ENCODE measurements around the gene SPRY1.

DNA sequence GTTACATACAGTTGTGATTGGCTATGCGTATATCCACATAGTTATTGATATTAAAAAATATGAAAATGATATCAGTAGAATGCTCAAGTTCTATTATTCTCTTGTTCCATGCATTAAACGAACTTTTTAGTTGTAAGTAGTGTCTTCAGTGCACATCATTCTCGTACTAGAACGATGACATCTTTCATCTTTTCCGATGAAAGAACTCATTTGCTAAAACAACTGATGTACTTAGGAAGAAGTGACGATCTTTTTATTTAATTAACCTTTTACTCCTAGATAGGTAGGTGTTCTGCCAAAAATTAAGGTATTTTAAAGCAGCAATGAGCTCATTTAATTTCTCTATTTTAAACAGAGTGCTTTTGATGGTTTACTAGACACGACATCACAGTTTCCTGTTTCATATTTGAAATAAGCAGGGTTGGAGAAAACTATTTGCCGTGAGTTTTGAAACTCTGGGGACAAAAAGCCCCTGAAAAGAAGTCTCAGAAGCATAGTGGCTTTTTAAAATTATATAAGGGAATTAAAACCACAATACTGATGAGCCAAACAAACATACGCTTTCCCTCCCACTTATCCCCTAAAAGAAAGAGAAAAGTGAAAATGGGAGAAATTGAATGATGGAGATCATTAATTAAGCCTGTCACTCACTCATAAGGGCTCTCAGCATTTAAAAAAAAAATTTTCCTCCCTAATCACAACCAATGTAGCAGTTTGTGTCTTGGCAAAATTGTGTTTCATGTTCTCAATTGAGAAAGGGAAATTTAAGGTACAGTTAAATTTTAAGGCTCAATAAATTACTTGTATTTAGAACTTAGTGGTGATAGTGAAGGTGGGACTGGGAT, 25.6 kb downstream of the SPRY1 start:
- no peak for TF ChIP-seq POLR2A (IDR thresholded peaks at IDR 0.05; ENCODE audit: low read depth, low read length)
- no peak for TF ChIP-seq POLR2AphosphoS5 (IDR thresholded peaks at IDR 0.05; ENCODE audit: low read depth, low read length)
- TF ChIP-seq SPI1 (IDR thresholded peaks at IDR 0.05; ENCODE audit: low read depth, low read length), result no peak
- TF ChIP-seq TAF1 (IDR thresholded peaks at IDR 0.05; ENCODE audit: low read depth, low read length), result no peak
- TF ChIP-seq PAX5 (IDR thresholded peaks at IDR 0.05; ENCODE audit: insufficient read depth, low read length, severe bottlenecking), result no peak
- no peak for TF ChIP-seq POU2F2 (IDR thresholded peaks at IDR 0.05; ENCODE audit: low read depth, low read length)
